ENCODE results near the gene OR6C68.

- TF ChIP-seq CTCF (IDR thresholded peaks at IDR 0.05) (no peak), REST (IDR thresholded peaks at IDR 0.05; ENCODE audit: insufficient read depth in 1 of 2, low read depth in 2 of 2, low read length in 1 of 2) (no peak), POLR2AphosphoS5 (IDR thresholded peaks at IDR 0.05; ENCODE audit: low read depth, low read length) (no peak)
Observed at GRCh38 chr12:55469291-55469690, 22.9 kb upstream of the OR6C68 start.

All from Panc1 (cell line).